Endothelial cell of umbilical vein (primary cell): ENCODE results near the gene EEF2K. TPM values are rescaled to one million over a fixed set of nuclear protein-coding genes. Genes with fewer than 3 reads are reported as not detected.

Experiments used
- BruUV-seq: library from RNA; stranded (reverse); fragments of 400-500 nt; replicated peaks from 2 replicates; lab custom pipeline; 2021; lab: Mats Ljungman, UMichigan
- CTCF ChIA-PET: fragments of 300-600, 350-600 bp; sonication (Branson Sonifier 250); formaldehyde crosslinking; loops from one replicate; lab custom pipeline; 2021; ENCODE audit warnings: antibody characterized with exemption, inconsistent platforms; lab: Charles Lee
- POLR2A ChIA-PET: fragments of 300-600, 350-600 bp; sonication (Branson Sonifier 250); formaldehyde crosslinking; loops from one replicate; lab custom pipeline; 2021; ENCODE audit warnings: antibody characterized with exemption, inconsistent platforms; lab: Charles Lee
- DNase-seq: peaks from one replicate; pipeline ENCODE4 v3.0.0-alpha.2; 2011; ENCODE audit warnings: low read depth, low spot score
- FAIRE-seq: peaks from 2 replicates; lab custom pipeline; 2011; peaks lifted over from hg19 to GRCh38; lab: Jason Lieb, UNC
- H2AFZ ChIP-seq: 2 replicates; pipeline ENCODE4 v1.6.0; 2012; ENCODE audit warnings: low read depth, low read length, control low read depth, inconsistent platforms
- H3K27ac ChIP-seq: 2 replicates; pipeline ENCODE4 v1.5.1; 2011; ENCODE audit warnings: low read depth, mild to moderate bottlenecking, control low read depth, low read length, moderate library complexity; ENCODE audit not compliant: insufficient read depth
- H3K27me3 ChIP-seq, 2 experiments: 2 replicates each; pipeline versions ENCODE4 v1.6.0 to v1.6.1; 2011; ENCODE audit warnings: low read length in 2 of 2, mixed read lengths in 1 of 2; ENCODE audit not compliant: control insufficient read depth in 2 of 2, insufficient read depth in 2 of 2
- H3K36me3 ChIP-seq, 2 experiments: 2 replicates in 1 of 2; 3 replicates in 1 of 2; pipeline ENCODE4 v1.5.1; 2011; ENCODE audit warnings: low read length in 2 of 2, mild to moderate bottlenecking in 1 of 2, moderate library complexity in 1 of 2; ENCODE audit not compliant: control insufficient read depth in 2 of 2, insufficient read depth in 2 of 2; ENCODE audit errors: extremely low read depth in 1 of 2
- H3K4me1 ChIP-seq: 3 replicates; pipeline ENCODE4 v1.5.1; 2011; ENCODE audit warnings: mild to moderate bottlenecking, low read length; ENCODE audit not compliant: control insufficient read depth, insufficient read depth; ENCODE audit errors: extremely low read depth
- H3K4me2 ChIP-seq: 2 replicates; pipeline ENCODE4 v1.6.1; 2011; ENCODE audit warnings: low read length, control low read depth, mixed read lengths; ENCODE audit not compliant: insufficient read depth
- H3K4me3 ChIP-seq, 3 experiments: fragments of 200-600 bp in 1 of 3; sonication (generic), shearing (Covaris generic) in 1 of 3; replicated peaks in 1 of 3; 2 replicates each; pipeline ENCODE4 v1.5.1; 2011 to 2016; ENCODE audit warnings: control low read depth in 3 of 3, low read length in 3 of 3, mild to moderate bottlenecking in 2 of 3, inconsistent platforms in 1 of 3, low read depth in 1 of 3, moderate library complexity in 1 of 3; ENCODE audit not compliant: insufficient read depth in 1 of 3
- H3K79me2 ChIP-seq: 2 replicates; pipeline ENCODE4 v1.6.0; 2012; ENCODE audit warnings: low read length, inconsistent platforms; ENCODE audit not compliant: control insufficient read depth, insufficient read depth
- H3K9ac ChIP-seq: replicated peaks from 2 replicates; pipeline ENCODE3; 2011; ENCODE audit warnings: low read length, control low read depth; ENCODE audit not compliant: insufficient read depth; ENCODE audit errors: extremely low read depth
- H3K9me1 ChIP-seq: replicated peaks from 3 replicates; pipeline ENCODE4 v1.6.0; 2011; ENCODE audit warnings: mild to moderate bottlenecking, low read length; ENCODE audit not compliant: control insufficient read depth, insufficient read depth; ENCODE audit errors: extremely low read depth
- H3K9me3 ChIP-seq: replicated peaks from 2 replicates; pipeline ENCODE4 v1.5.1; 2012; ENCODE audit warnings: low read length, inconsistent platforms; ENCODE audit not compliant: control insufficient read depth, insufficient read depth
- H4K20me1 ChIP-seq: replicated peaks from 2 replicates; pipeline ENCODE3; 2011; ENCODE audit warnings: mild to moderate bottlenecking, low read length; ENCODE audit not compliant: control insufficient read depth, insufficient read depth; ENCODE audit errors: extremely low read depth
- EZH2 ChIP-seq: IDR thresholded peaks from 2 replicates; pipeline ENCODE4 v1.6.1; 2012; ENCODE audit warnings: borderline replicate concordance, low read depth, mild to moderate bottlenecking, moderate library complexity, low read length, inconsistent platforms; ENCODE audit not compliant: severe bottlenecking
- FOS ChIP-seq: IDR thresholded peaks from 2 replicates; pipeline ENCODE4 v1.6.1; 2011; ENCODE audit warnings: mild to moderate bottlenecking, low read length, moderate library complexity, borderline replicate concordance; ENCODE audit not compliant: insufficient read depth
- GATA2 ChIP-seq: IDR thresholded peaks from 2 replicates; pipeline ENCODE4 v1.7.0; 2011; ENCODE audit warnings: low read depth, mild to moderate bottlenecking, moderate library complexity, mixed read lengths, low read length; ENCODE audit not compliant: insufficient read length, insufficient read depth
- JUN ChIP-seq: IDR thresholded peaks from 2 replicates; pipeline ENCODE4 v1.6.1; 2011; ENCODE audit warnings: borderline replicate concordance, low read depth; ENCODE audit not compliant: insufficient read length, insufficient read depth
- POLR2A ChIP-seq: IDR thresholded peaks from 2 replicates; pipeline ENCODE4 v1.6.1; 2012; ENCODE audit warnings: low read depth, mild to moderate bottlenecking, control low read depth, low read length
- POLR2AphosphoS5 ChIP-seq: IDR thresholded peaks from 2 replicates; pipeline ENCODE4 v1.6.1; 2012; ENCODE audit warnings: low read depth, mild to moderate bottlenecking, control low read depth, low read length, moderate library complexity; ENCODE audit not compliant: insufficient read depth
- dilution Hi-C: fragments of 300-500 bp; cut with MboI; formaldehyde crosslinking; loops from one replicate; pipeline ENCODE4 v1.15.0; 2019; ENCODE audit warnings: low sequenced_read_pairs; ENCODE audit not compliant: extremely low pct_ligation_motif_present
- intact Hi-C: fragments of 100-400 bp; cut with micrococcal nuclease; formaldehyde crosslinking; loops from one replicate; pipeline ENCODE4 v1.10.0; 2022
- polyA plus RNA-seq, 4 experiments: library from polyadenylated mRNA; depleted of rRNA in 3 of 4; stranded (reverse) in 3 of 4; unstranded in 1 of 4; fragments of >200 nt; gene quantifications; 2 replicates each; pipeline versions ENCODE4 v1.2.1 to v1.2.3, GENCODE V29; 2011 to 2012; ENCODE audit warnings: missing spikeins in 1 of 4
- total RNA-seq: library from RNA; stranded (reverse); gene quantifications from 2 replicates; pipeline ENCODE4 v1.2.3, GENCODE V29; 2021
- TF ChIP-seq, protein P1 (sequence below), 2 donors: IDR thresholded peaks; 1 replicate in 1 of 2; 2 replicates in 1 of 2; pipeline ENCODE4 v1.5.1; 2011; ENCODE audit warnings: low read length in 2 of 2, mild to moderate bottlenecking in 2 of 2, moderate library complexity in 2 of 2, control low read depth in 1 of 2, inconsistent platforms in 1 of 2, low read depth in 1 of 2; ENCODE audit not compliant: insufficient read depth in 1 of 2; ENCODE audit errors: extremely low read depth in 1 of 2
- TF ChIP-seq, protein P2 (sequence below): IDR thresholded peaks from 2 replicates; pipeline ENCODE4 v1.6.1; 2011; ENCODE audit not compliant: insufficient read depth, insufficient read length

EEF2K gene
- total and polyA plus RNA-seq, 2 donors (not counting 3 experiments of a cell fraction or from before 2014, with no cell fraction given) = 16.0 to 48.6 TPM

DNA sequence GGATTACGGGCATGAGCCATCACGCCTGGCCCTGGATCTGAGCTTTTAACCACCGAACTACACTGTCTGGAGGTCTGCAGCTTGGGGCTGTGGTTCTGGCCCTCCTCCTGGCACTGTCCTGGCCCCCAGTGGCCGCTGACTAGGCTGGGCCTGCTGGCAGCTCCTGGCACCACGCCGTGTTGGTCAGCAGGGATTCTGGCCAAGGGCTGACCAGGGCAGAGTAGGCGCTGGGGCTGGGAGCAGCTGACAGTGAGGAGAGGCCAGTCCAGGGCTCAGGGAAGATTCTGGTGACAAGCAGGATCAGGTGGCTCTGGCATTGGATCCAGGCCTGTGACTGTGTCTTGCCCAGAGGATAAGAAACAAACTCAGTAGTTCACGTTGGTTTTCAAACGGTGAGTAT lies 14.6 kb downstream of the EEF2K start:
- H3K9me1 ChIP-seq = no peaks in the 10 kb centered on the region
- TF ChIP-seq, protein P1, sequence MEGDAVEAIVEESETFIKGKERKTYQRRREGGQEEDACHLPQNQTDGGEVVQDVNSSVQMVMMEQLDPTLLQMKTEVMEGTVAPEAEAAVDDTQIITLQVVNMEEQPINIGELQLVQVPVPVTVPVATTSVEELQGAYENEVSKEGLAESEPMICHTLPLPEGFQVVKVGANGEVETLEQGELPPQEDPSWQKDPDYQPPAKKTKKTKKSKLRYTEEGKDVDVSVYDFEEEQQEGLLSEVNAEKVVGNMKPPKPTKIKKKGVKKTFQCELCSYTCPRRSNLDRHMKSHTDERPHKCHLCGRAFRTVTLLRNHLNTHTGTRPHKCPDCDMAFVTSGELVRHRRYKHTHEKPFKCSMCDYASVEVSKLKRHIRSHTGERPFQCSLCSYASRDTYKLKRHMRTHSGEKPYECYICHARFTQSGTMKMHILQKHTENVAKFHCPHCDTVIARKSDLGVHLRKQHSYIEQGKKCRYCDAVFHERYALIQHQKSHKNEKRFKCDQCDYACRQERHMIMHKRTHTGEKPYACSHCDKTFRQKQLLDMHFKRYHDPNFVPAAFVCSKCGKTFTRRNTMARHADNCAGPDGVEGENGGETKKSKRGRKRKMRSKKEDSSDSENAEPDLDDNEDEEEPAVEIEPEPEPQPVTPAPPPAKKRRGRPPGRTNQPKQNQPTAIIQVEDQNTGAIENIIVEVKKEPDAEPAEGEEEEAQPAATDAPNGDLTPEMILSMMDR (IDR thresholded peaks at IDR 0.05; ENCODE audit: extremely low read depth in 1 of 2, insufficient read depth in 1 of 2, low read depth in 1 of 2, low read length in 2 of 2) = no peak
- no peak for TF ChIP-seq FOS
- TF ChIP-seq POLR2AphosphoS5 = no peak
- no peak for TF ChIP-seq JUN
- no peak for TF ChIP-seq POLR2A
- TF ChIP-seq, protein P2, sequence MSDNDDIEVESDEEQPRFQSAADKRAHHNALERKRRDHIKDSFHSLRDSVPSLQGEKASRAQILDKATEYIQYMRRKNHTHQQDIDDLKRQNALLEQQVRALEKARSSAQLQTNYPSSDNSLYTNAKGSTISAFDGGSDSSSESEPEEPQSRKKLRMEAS = no peak
- no peak for TF ChIP-seq EZH2
- TF ChIP-seq GATA2 = no peak
- peaks cover 2% of the 10 kb centered on the region for H4K20me1 ChIP-seq
- DNase-seq = no peak
- ChIA-PET CTCF (interaction anchor here (0.6 to 0.9 kb wide), 3 partner anchors 9 to 25 kb away, joined by 3 to 5 read pairs (median 3); no protein-coding TSS in a partner anchor), POLR2A (no interaction called here)
- no peak overlapping the region for H3K27ac ChIP-seq
- H3K36me3 ChIP-seq = peaks cover under 1 to 3% of the 10 kb centered on the region in 2 experiments
- BruUV-seq = no TSS peak
- dilution Hi-C loops = no loop called here
- no peak overlapping the region for H2AFZ ChIP-seq
- no peak for FAIRE-seq
- intact Hi-C loops = no loop called here
- no peaks in the 10 kb centered on the region for H3K27me3 ChIP-seq
- H3K79me2 ChIP-seq = peaks cover 12% of the 10 kb centered on the region
- H3K9me3 ChIP-seq = no peaks in the 10 kb centered on the region
- no peaks in the 10 kb centered on the region for H3K4me1 ChIP-seq
- H3K4me2 ChIP-seq = no peak overlapping the region
- H3K9ac ChIP-seq = no peak overlapping the region
- H3K4me3 ChIP-seq = no peak overlapping the region
